Measurements from ENCODE around the gene TBX10. TPM values are rescaled to one million over a fixed set of nuclear protein-coding genes. Genes with fewer than 3 reads are reported as not detected.

The TBX10 gene
- total RNA-seq, 6 donors from 2014 or later, result not detected

DNA sequence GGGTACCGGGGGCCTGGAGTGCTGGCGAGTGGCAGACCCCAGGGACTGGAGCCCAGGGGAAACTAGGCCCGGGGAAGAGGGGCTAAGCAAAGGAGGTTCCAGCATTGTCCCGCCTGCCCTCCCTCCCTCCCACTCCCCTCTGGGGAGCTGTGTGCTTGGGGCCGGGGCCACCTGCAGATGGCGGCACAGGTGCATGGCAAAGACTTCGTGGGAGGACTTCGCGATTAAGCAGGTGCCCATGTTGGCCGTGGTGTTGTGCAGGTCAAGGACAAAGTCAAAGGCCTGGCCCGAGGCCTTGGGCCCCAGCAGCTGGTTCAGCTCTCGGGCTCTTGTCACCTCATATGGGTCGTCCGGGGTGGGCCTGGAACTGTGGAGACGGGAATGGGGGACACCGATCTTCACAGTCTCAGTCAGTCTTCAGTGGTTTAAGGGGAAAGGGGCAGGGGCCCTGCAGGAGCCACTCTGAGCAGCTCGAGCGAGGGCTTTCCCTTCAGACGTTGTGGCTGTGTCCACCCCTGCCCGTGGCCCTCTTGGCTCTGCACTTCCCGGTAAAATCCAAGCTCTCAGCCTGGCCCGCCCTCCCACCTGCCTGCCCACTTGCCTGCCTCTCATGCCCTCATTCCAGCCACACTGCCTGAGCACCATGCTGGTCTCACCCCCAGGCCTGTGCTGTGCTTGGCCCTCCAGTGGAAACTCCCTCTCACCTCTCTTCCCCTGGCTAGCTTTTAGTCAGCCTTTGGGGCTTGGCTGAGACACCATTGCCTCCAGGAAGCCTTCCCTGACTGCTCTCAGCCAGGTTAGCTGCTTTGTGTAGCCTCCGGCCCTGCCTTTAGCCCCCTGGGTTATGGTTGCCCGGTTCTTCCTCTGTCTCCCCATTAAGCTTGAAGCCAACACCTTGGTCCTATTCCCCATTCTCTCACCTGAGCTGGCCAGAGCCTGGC lies 6.2 kb upstream of the TBX10 start:
- peaks cover 0 to 16% (median 7%) of the 10 kb centered on the region in 4 donors for H3K4me1 ChIP-seq
- ATAC-seq (ENCODE audit: low FRiP score in 2 of 2), result no peak
- 69 to 77% methylated on average over 17 to 18 of the region's 24 CpGs for WGBS, 2 donors

DNA sequence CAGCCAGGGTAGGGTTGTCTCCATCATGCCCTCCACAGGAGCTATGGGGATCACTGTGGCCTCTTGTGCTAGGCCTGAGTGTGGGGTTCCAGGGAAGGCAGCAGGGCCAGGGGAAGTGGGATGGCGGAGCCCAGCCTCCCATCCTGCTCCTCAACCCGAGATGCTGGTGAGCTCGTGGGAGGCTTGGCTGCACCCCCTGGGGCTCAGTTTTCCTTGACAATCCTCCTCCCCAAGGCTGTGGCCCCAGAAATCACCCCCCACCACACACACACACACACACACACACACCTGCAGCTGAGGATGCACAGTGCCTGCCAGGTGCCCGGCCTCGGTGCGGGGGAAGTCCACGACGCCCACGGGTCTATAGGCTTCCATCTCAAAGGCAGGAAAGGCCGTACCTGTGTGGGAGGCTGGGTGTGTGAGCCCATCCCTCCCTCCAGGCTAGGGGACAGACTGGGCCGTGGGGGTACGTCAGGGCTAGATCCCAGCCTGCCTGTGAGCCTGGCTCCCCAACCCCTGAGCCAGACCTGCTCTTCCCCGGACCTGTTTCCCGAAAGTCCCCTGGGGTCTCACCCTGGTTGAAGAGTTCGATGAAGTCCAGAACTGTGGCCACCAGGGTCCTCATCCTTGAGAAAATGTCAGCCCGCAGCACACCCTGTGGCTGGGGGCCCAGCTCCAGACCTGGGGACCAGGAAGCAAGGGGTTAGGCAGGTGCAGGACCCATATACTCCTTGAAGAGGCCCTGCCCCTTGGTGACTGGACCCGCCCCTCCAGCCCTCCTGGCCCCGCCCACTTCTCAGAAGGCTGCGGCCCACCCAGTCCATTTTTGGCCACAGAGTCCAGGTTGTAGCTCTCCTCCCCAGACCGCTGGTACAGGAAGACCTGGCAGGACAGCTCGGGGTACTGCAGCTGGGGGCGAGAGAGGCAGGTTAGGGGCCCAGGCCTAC lies 5.2 kb upstream of the TBX10 start:
- TF ChIP-seq, protein P1, sequence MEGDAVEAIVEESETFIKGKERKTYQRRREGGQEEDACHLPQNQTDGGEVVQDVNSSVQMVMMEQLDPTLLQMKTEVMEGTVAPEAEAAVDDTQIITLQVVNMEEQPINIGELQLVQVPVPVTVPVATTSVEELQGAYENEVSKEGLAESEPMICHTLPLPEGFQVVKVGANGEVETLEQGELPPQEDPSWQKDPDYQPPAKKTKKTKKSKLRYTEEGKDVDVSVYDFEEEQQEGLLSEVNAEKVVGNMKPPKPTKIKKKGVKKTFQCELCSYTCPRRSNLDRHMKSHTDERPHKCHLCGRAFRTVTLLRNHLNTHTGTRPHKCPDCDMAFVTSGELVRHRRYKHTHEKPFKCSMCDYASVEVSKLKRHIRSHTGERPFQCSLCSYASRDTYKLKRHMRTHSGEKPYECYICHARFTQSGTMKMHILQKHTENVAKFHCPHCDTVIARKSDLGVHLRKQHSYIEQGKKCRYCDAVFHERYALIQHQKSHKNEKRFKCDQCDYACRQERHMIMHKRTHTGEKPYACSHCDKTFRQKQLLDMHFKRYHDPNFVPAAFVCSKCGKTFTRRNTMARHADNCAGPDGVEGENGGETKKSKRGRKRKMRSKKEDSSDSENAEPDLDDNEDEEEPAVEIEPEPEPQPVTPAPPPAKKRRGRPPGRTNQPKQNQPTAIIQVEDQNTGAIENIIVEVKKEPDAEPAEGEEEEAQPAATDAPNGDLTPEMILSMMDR (IDR thresholded peaks at IDR 0.05), result no peak
- TF ChIP-seq POLR2A (IDR thresholded peaks at IDR 0.05) (no peak), EP300 (IDR thresholded peaks at IDR 0.05) (no peak), POLR2AphosphoS5 (IDR thresholded peaks at IDR 0.05) (no peak)
- Histone ChIP-seq H3K4me1 (peaks cover 0 to 14% (median 4%) of the 10 kb centered on the region in 4 donors), H3K27ac (no peak overlapping the region), H3K27me3 (peaks cover 0 to 7% (median 0%) of the 10 kb centered on the region in 4 donors), H3K9me3 (no peaks in the 10 kb centered on the region), H3K4me3 (no peak overlapping the region), H3K36me3 (no peaks in the 10 kb centered on the region)
- ATAC-seq (ENCODE audit: low FRiP score in 2 of 2) (no peak), DNase-seq (peak in 1 of 2 donors; percentile 70)
- 94% methylated on average over 17 to 20 of the region's 22 CpGs for WGBS, 2 donors

More for the DNA sequence above, 6.2 kb upstream of the TBX10 start:
- H3K36me3 ChIP-seq, result no peaks in the 10 kb centered on the region
- peaks cover 0 to 4% (median 0%) of the 10 kb centered on the region in 4 donors for H3K27me3 ChIP-seq
- TF ChIP-seq POLR2AphosphoS5 (IDR thresholded peaks at IDR 0.05) (no peak), EP300 (IDR thresholded peaks at IDR 0.05) (no peak), POLR2A (IDR thresholded peaks at IDR 0.05) (no peak)
- TF ChIP-seq, protein P1 (IDR thresholded peaks at IDR 0.05), result no peak
- no peaks in the 10 kb centered on the region for H3K9me3 ChIP-seq
- H3K27ac ChIP-seq, result no peak overlapping the region
- no peak for DNase-seq
- no peak overlapping the region for H3K4me3 ChIP-seq

DNA sequence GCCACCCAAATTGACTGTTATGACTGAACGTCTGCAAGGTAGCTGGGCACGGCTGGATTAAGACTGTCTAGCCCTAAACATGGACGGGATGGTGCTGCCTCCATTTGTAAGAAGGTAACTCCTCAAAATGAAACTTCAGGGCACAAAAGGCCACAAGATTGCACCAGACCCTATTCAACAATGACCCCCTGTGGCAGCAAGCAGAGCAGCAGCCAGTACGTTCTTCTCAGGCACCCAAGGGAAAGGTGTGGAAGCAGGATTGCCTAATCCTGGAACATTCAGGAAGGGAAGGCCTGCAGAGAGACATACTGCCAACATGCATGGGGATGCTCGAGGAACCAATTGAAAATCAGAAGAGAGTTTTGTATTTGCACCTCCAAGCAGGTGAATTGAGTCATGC lies 4.5 kb upstream of the TBX10 start:
- no peak for DNase-seq
- H3K27ac ChIP-seq, result no peak overlapping the region
- no peak for ATAC-seq (ENCODE audit: low FRiP score in 2 of 2)
- H3K36me3 ChIP-seq, result no peaks in the 10 kb centered on the region
- peaks cover 0 to 10% (median 0%) of the 10 kb centered on the region in 4 donors for H3K27me3 ChIP-seq
- peaks cover 0 to 14% (median 2%) of the 10 kb centered on the region in 4 donors for H3K4me1 ChIP-seq
- TF ChIP-seq, protein P1 (IDR thresholded peaks at IDR 0.05), result peak in 1 of 6 experiments; percentile 10
- TF ChIP-seq EP300 (IDR thresholded peaks at IDR 0.05), result no peak
- no peak overlapping the region for H3K4me3 ChIP-seq
- no peaks in the 10 kb centered on the region for H3K9me3 ChIP-seq
- WGBS, 2 donors, result 83 to 86% methylated on average over 5 of the region's 5 CpGs

DNA sequence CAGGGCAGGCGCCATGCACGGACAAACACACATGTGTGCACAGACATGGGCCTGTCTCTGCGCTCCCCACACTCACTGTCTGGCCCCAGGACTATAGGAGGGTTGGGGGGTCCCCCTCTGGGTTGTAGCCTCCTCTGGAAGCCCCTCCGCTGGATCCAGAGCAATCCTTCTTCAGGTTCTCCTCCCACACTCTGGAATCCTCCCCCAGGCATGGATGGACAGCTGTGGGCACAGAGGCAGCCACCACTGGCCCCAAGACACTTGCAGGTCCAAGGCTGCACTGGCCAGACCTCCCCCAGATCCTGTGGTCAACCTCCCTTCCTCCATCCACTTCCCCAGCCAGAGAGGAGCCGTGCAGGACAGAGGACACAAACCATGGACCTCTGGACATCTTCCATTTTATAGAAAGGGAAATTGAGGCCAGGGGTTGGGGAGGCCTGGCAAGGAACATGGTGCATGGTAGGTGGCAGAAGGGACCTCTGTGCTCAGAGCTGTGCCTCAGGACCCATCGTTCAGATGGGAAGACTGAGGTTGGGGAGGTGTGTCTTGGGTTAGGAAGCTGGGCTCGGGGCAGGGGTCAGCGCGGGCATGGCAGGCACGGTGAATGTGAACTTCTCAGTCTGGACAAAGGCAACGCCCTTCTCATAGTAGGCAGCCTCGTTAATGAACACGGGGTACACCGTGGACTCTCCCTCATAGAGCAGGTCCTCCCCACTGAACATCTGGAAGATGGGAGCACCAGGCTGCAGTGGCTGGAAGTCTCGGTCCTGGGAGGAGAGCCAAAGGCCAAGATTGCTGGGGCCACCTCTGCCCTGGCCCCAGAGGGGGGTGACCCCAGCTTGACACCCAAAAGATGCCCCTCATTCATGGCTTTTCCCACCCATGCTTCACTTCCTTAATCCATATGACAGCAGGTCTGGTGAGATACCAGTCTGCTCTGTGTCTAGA lies 2.9 kb upstream of the TBX10 start:
- H3K9me3 ChIP-seq, result no peaks in the 10 kb centered on the region
- TF ChIP-seq EP300 (IDR thresholded peaks at IDR 0.05) (no peak), POLR2AphosphoS5 (IDR thresholded peaks at IDR 0.05) (no peak), POLR2A (IDR thresholded peaks at IDR 0.05) (no peak)
- TF ChIP-seq, protein P1 (IDR thresholded peaks at IDR 0.05), result no peak
- H3K4me3 ChIP-seq, result no peak overlapping the region
- H3K36me3 ChIP-seq, result no peaks in the 10 kb centered on the region
- 89 to 91% methylated on average over 12 to 15 of the region's 15 CpGs for WGBS, 2 donors
- peaks cover 0 to 6% (median 0%) of the 10 kb centered on the region in 4 donors for H3K4me1 ChIP-seq
- H3K27ac ChIP-seq, result no peak overlapping the region
- peaks cover 0 to 10% (median 0%) of the 10 kb centered on the region in 4 donors for H3K27me3 ChIP-seq
- ATAC-seq (ENCODE audit: low FRiP score in 2 of 2) (no peak), DNase-seq (peak in 1 of 2 donors; percentile 36)

Measured in upper lobe of left lung (tissue), 6 donors.